HepG2 (cell line): ENCODE data around the gene FGA.

ENCODE experiments used
- ATF2 ChIP-seq: sonication (generic); formaldehyde crosslinking; IDR thresholded peaks from 2 replicates; pipeline ENCODE4 v1.4.0; 2020; ENCODE audit warnings: missing genetic modification reagents
- HOMEZ ChIP-seq: IDR thresholded peaks from 2 replicates; pipeline ENCODE4 v1.6.1; 2016; ENCODE audit warnings: low read depth
- MAFF ChIP-seq: IDR thresholded peaks from 2 replicates; pipeline ENCODE4 v1.6.1; 2011; ENCODE audit warnings: low read depth, low read length, improper control_type of control experiment
- NFIC ChIP-seq: IDR thresholded peaks from 2 replicates; pipeline ENCODE4 v1.6.1; 2012; ENCODE audit warnings: mild to moderate bottlenecking, low read length, inconsistent platforms
- POLR2A ChIP-seq, 2 experiments: IDR thresholded peaks; 2 replicates each; pipeline ENCODE4 v1.6.1; 2011; ENCODE audit warnings: low read depth in 2 of 2, low read length in 2 of 2, mild to moderate bottlenecking in 1 of 2, moderate library complexity in 1 of 2; ENCODE audit not compliant: insufficient read depth in 1 of 2
- RAD21 ChIP-seq: fragments of 450-650 bp; formaldehyde crosslinking; IDR thresholded peaks from 2 replicates; pipeline ENCODE4 v1.5.0; 2020; ENCODE audit warnings: mild to moderate bottlenecking
- UBTF ChIP-seq: sonication (generic); formaldehyde crosslinking; IDR thresholded peaks from 2 replicates; pipeline ENCODE4 v1.4.0; 2020; ENCODE audit warnings: mild to moderate bottlenecking, missing genetic modification reagents
- ZNF121 ChIP-seq: sonication (generic); formaldehyde crosslinking; IDR thresholded peaks from 2 replicates; pipeline ENCODE4 v1.5.0; 2020; ENCODE audit warnings: mild to moderate bottlenecking, missing genetic modification reagents

- TF ChIP-seq UBTF (CRISPR knock-in tag): peak; percentile 52
- TF ChIP-seq MAFF: no peak
- no peak; the same call in 1 of the 2 replicates for TF ChIP-seq NFIC
- TF ChIP-seq POLR2A (IDR thresholded peaks at IDR 0.05; ENCODE audit: insufficient read depth in 1 of 2, low read depth in 2 of 2, low read length in 2 of 2): peak; percentile 96 to 99
- TF ChIP-seq ATF2 (CRISPR knock-in tag): peak; percentile 62; the same call in 1 of the 2 replicates
- peak; percentile 42; the same call in 1 of the 2 replicates for TF ChIP-seq HOMEZ (CRISPR knock-in tag)
- 0 out of 2 replicates have a peak, but pooled peaks have one; percentile 24 for TF ChIP-seq ZNF121 (CRISPR knock-in tag)
- TF ChIP-seq RAD21 (CRISPR knock-in tag): no peak
Observed at GRCh38 chr4:154612472-154613414, 22.2 kb upstream of the FGA start, which contains the start of gene FGG.
